Fibroblast of villous mesenchyme (primary cell): ENCODE data around the gene CLEC3A. TPM values are rescaled to one million over a fixed set of nuclear protein-coding genes. Genes with fewer than 3 reads are reported as not detected.
"Not testable (repeated sequence)": the region's sequence is repeated elsewhere in the genome, so short reads cannot be mapped to it uniquely, and the experiment has no call there.

ENCODE experiments used
- DNase-seq: peaks from one replicate; pipeline ENCODE4 v3.0.0-alpha.2; 2010; ENCODE audit warnings: low read depth
- H3K4me3 ChIP-seq: 2 replicates; pipeline ENCODE4 v1.5.1; 2011; ENCODE audit warnings: low read depth, mild to moderate bottlenecking, low read length
- total RNA-seq: library from RNA; depleted of rRNA; stranded (reverse); fragments of >200 nt; gene quantifications from 2 replicates; pipeline ENCODE4 v1.2.3, GENCODE V29; 2012
- TF ChIP-seq, protein P1 (sequence below): IDR thresholded peaks from 2 replicates; pipeline ENCODE4 v1.5.1; 2012; ENCODE audit warnings: low read depth, mild to moderate bottlenecking, low read length; ENCODE audit not compliant: insufficient read depth

The CLEC3A gene
- total RNA-seq, 1 donor, result not detected

DNA sequence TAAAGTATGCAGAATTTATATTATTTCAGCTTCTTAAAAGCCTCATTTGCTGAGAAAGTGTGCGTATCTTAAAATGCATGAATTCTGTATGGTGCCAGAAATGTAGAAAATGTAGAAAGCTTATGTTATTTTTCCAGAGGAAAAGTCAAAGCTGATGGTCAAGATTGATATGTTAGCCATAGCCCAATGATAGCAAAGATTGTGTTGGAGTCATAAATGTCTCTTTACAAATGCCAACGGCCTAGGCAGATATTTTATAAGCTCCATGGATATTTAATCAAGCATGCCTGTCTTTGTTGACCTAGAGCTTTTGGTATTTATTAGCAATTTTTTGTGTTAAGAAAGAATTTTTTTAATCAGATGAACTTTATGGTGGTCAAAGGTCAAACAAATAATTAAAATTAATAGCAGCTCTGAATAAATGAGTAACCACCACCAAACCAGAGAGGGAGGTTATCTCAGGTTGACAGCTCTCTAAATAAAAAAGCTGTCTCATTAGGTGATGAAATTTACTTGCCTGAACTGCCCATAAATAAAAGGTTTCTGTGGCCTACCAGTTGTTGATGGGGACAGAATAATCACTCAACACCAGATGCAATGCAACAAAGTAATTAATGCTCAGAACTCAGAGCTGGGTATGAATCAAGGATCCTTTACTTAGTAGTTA lies 28.5 kb downstream of the CLEC3A start:
- H3K4me3 ChIP-seq, result no peak overlapping the region
- DNase-seq, result peak; percentile 30
- TF ChIP-seq, protein P1, sequence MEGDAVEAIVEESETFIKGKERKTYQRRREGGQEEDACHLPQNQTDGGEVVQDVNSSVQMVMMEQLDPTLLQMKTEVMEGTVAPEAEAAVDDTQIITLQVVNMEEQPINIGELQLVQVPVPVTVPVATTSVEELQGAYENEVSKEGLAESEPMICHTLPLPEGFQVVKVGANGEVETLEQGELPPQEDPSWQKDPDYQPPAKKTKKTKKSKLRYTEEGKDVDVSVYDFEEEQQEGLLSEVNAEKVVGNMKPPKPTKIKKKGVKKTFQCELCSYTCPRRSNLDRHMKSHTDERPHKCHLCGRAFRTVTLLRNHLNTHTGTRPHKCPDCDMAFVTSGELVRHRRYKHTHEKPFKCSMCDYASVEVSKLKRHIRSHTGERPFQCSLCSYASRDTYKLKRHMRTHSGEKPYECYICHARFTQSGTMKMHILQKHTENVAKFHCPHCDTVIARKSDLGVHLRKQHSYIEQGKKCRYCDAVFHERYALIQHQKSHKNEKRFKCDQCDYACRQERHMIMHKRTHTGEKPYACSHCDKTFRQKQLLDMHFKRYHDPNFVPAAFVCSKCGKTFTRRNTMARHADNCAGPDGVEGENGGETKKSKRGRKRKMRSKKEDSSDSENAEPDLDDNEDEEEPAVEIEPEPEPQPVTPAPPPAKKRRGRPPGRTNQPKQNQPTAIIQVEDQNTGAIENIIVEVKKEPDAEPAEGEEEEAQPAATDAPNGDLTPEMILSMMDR, result no peak

DNA sequence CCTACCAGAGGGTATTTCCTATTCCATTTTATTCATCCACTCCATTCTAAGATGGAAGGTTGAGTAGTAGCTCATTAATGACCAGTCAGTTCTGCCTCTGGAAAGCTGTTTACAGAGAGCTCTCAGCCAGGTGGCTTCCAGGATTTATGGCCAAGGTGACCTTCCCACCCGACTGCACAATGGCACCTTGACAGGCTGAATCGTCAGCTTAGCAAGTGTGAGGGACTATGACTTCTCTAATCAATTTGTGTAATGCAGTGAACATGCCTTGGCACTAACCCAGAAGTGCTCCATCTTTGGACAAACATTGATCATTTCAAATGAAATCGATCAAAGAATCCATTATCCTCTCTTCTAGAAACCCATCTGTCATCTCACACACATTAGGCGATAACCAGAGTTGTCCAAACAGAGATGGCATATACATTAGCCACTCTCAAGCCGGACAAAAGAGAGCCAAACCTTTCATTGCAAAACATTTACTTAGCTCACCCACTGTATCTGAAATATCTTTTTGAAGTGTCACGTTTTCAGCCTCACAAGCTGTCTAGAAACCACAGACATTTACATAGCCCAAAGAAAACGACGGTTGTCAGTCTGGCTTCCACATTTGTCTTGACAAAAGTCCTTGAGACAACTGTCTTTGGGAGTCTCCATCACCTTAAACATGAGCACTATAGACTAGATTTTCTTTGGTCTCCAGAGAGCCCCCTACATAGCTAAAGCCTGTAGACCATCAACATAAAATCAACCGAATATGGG lies 35.6 kb downstream of the CLEC3A start:
- TF ChIP-seq, protein P1, result no peak
- no peak for DNase-seq
- no peak overlapping the region for H3K4me3 ChIP-seq

DNA sequence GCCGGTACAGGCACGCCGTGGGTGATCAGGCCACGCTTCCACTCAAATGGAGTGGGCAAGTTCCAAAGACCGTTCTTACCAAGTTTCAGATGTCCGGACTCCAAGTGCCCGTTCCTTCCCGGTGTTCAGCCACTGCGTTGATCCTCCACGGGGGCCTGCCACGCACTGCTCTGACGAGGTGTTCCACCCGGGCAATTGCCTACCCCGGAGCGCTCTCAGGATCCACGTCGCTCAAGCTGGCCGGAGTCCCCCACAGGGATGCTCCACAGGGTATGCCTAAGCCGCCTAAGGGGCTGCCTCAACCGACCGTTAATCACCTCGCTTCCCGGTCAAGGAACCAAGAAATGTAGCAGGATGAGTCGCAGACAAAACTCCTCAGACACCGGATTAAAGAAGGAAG lies 37.5 kb downstream of the CLEC3A start:
- not testable (repeated sequence) for DNase-seq, H3K4me3 ChIP-seq

DNA sequence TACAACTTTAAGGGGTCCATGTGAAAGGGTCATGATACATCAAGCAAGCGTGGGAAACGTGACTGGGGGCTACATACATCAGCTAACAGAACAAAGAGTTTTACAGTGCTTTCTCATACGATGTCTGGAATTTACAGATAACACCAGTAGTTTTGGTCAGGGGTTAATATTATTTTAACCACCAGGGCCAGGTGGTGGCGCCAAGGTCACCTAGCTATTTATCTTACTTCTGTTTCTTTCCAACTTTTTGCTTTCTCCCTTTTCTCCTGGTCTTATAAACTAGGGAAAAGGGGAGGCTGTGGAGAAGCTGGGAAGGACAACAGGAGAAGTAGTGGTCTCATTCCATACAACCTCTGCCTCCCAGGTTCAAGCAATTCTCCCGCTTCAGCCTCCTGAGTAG lies 37.9 kb downstream of the CLEC3A start:
- TF ChIP-seq, protein P1, result no peak
- no peak overlapping the region for H3K4me3 ChIP-seq
- DNase-seq, result no peak

DNA sequence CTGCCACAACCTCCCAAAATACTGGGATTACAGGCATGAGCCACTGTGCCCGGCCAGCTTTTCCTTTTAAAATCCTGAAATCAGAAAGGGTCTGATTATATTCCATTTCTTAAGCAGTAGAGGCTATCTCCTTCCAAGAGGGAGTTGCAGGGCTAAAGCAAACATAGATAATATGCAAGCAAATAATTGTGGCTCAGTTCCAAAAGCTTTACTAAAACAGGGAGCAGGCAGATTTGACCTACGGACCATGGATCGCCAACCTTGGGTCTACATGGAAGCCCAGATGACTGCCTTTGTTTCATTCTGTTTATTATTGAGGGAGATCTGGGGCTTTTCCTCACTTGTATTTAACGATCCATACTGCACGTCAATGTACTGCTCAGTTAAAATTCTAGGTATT lies 38.5 kb downstream of the CLEC3A start:
- DNase-seq, result no peak
- TF ChIP-seq, protein P1, result no peak
- H3K4me3 ChIP-seq, result no peak overlapping the region

DNA sequence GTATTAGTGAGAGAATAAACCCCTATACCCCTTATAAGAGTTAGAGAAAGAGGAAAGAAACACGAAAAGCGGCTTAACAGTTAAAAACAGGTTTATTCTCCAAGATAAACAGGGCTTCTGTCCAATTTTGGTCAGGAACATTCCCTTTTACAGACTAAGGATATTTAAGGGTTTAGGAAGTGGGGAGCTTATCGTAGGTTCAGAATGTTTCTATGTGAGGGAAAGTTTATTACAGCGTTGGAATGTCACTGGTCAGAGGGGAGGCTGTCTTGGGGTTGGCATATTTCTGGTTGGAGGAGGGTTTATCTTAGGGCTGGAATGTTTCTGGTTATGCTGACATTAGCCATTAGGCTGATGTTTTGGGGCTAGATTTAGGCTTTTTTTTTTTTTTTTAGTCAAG lies 43.0 kb downstream of the CLEC3A start:
- peak; percentile 81 for DNase-seq
- no peak overlapping the region for H3K4me3 ChIP-seq
- TF ChIP-seq, protein P1, result no peak

DNA sequence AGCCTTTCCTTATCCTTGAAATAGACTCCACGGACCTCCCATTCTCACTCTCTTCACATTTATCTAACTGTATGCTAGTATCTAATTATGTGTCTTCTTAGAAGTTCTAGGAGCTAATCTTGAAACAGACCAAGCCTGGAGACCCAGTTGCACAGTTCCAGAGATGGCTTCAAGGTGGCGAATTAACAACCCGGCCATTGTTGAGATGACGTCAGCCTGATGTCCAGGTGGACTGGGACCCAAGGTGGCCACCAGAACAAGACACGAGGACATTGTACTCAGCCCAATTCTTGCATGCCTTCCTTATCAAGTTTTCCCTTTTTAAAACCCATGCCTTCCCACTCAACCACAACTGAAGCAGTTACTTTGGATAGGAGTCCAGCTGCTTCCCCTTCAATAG lies 47.6 kb downstream of the CLEC3A start:
- TF ChIP-seq, protein P1, result no peak
- no peak overlapping the region for H3K4me3 ChIP-seq
- no peak for DNase-seq
